Hematopoietic multipotent progenitor cell treated with erythropoietin and hydrocortisone succinate and interleukin-3 and kit ligand, for 4 days (in vitro differentiated cells): Measurements from ENCODE around the gene ATP11A.

Source experiments
- DNase-seq: peaks from one replicate; pipeline ENCODE4 v3.0.0-alpha.2; 2015

The ATP11A gene

DNA sequence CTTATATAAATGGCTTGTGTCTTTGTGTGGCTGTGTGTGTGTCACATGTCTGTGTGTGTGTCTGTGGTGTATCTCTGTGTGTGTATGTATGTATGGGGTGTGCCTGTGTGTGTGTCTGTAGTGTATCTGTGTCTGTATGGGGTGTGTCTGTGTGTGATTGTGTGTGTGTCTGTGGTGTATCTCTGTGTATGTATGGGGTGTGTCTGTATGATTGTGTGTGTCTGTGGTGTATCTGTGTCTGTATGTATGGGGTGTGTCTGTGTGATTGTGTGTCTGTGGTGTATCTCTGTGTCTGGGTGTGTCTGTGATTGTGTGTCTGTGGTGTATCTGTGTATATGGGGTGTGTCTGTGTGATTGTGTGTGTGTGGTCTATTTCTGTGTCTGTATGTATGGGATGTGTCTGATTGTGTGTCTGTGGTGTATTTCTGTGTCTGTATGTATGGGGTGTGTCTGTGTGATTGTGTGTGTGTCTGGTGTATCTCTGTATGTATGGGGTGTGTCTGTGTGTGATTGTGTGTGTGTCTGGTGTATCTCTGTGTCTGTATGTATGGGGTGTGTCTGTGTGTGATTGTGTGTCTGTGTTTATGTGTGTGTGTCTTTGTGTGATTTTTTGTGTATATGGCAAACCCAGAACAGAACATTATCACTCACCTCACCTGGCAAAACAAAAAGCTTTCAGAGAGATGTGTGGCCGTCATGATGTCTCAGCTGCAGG lies 223.0 kb downstream of the ATP11A start:
- no peak for DNase-seq

GRCh38 chr13:112916296-112916695 lies 226.5 kb downstream of the ATP11A start:
- no peak for DNase-seq

GRCh38 chr13:112917056-112917664 lies 227.3 kb downstream of the ATP11A start:
- no peak for DNase-seq

DNA sequence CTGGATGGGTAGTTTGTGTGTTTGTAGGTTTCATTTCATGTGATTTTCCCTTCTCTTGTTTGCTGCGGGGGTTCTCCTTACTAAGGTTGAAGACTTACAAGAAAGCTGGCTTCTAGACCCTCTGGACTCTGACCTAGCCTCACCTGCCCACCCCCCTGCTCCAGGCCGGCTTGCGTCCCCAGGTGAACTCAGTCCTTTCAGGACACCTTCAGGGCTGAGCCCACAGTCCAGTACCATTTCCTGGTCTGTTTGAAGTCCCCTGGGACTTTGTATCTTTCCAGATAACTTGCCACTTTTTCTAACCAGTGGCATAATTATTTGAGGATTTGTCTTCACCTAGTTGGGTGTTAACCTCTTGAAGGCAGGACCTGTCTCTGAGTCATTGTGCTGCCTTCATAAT lies 227.9 kb downstream of the ATP11A start:
- no peak for DNase-seq

DNA sequence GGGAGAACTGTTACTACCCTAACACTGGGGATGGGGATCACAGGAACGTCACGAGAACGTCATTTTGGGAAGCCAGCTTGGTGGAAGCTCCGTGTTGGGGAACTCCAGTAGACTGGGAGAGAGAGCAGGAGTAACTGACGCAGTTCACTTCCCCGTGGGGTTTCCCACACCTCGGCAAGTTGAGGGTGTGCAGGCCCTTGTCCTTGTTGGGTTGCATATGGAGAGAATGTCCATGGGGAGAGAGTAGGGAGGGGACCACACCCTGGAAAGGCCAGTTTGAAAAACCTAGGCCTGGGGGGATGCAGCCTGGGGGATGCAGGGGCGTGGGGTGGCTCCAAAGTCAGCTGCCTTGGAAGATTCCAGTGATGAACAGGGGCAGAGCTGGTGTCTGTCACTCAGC lies 228.4 kb downstream of the ATP11A start:
- DNase-seq = no peak

GRCh38 chr13:112918746-112919145 lies 228.9 kb downstream of the ATP11A start:
- DNase-seq = no peak

- no peak for DNase-seq
Measured at GRCh38 chr13:112923962-112924361, 234.1 kb downstream of the ATP11A start.

DNA sequence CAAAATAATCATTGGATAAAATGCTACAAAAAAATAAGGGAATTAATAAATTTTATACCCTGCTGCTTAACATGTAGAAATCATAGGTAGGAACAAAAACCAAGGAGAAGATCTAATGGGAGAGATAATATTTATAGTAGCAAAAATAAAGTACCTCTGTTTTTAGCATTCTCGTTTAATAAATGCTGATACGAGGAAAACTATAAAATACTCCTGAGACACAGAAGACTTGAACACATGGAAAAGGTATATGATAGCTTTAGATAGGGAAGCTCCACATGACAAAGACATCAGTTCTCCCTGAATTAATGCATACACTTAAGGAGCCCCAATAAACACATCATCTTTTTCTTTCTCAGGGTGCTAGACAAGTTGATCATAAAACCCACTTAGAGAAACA lies 234.5 kb downstream of the ATP11A start:
- DNase-seq = no peak

DNA sequence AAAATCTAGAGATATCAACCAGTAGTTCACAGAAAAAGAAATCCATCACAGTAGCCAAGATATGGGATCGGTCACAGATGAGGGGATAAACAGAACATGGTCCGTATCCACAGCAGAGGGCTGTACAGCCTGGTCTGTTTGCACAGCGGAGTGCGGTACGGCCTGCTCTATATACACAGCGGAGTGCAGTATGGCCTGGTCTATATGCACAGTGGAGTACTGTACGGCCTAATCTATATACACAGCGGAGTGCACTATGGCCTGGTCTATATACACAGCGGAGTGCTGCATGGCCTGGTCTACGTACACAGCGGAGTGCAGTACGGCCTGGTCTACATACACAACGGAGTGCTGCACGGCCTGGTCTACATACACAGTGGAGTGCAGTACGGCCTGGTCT lies 236.2 kb downstream of the ATP11A start:
- no peak for DNase-seq

DNA sequence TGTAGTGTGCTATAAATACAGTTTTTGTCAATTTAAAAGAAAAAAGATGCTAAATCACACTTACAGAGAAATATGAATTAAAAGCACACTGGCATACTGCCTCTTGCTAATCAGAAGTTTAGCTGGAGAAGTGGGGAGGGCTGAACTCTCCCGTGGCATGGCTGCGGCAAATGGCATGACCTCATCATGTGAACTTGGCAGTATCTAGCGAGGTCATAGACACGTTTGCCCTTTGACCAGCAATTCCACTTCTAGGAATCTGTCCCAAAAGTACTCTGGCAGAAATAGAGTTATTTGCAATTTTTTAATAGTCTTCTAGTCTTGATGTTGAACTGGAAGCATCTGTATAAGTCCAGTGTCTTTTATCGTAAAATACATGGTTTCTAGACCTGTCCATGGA lies 237.2 kb downstream of the ATP11A start:
- DNase-seq = no peak

DNA sequence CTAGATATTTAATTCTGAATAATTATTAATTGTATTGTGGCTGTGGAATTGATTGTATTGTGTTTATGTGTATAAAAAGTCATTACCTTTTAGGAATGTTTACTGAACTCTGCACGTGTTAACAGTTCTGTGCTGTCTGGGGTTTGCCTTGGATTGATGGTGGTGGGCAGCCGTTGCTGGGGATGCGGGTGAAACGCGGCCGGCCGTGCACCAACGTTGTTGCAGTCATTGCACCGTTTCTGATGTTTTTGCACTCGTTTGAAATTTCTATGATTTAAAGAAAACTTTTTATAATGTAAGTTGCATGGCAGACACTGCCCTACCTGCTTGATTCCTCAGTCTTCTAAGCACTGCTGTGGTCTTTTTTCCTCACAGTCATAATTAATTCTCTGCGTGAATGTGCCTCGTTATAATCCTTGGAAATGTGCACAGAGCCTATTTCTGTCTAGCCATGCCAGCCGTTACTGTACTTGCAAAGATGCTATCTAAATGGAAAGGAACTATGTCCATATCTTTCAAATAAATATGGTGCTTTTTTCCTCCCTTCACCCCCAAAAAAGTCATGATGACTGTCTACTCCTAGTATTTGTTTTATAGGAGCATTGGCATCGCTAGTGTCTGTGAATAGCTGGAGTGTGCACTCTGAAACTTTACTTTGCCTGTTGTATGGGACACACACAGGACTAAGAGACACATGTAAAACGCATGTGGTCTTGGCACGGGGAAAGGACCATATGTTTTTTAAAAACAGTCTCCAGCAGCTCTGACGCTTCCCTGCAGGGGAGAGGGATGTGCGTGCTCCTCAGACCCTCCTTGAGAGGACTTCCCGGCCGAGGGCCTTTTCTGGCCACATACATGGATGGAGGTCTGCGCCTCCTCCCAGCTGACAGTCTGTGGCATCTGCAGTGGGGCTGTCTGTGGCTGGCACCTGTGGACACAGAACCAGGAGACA lies 238.5 kb downstream of the ATP11A start:
- no peak for DNase-seq

GRCh38 chr13:112928972-112929782 lies 239.3 kb downstream of the ATP11A start:
- peak; percentile 57 for DNase-seq

GRCh38 chr13:112929783-112930055 lies 239.9 kb downstream of the ATP11A start:
- no peak for DNase-seq

GRCh38 chr13:112930192-112930591 lies 240.4 kb downstream of the ATP11A start:
- DNase-seq = no peak

- DNase-seq = no peak
Measured at GRCh38 chr13:112931028-112931934, 241.4 kb downstream of the ATP11A start.

DNA sequence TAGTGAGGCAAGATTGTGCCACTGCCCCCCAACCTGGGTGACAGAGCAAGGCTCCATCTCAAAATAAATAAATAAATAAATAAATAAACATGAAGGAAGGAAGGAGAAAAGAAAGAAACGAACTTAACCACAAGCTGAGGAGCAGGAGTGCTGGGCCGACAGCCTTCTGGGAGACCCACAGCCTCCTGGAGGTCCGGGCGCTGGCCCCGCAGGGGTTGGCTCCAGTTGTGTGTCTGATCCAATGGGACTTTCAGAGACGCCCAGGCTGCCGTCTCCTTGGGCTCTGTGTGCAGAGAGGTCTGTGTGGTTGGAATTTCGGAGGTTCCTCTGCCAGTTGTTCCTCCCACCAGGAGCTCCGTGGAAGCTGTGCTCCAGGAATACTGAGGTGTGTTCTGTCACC lies 243.1 kb downstream of the ATP11A start:
- DNase-seq = no peak

DNA sequence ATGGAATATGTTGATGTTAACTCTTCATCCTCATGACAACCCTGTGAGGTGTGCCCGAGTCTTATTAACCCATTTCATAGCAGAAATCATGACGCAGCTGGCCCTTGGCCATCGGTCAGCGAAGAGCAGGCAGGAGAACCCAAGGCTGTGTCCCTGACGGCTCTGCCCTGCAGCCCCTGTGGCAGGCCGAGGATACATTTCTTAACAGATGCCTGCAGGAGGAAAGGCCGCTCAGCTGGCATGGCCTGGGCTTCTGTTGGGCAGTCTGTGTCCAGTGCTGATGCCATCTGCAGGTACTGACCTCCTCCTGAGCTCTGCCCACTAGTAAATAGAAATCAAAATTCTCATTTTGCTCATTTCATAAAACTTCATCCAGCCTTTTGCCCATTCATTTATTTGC lies 243.8 kb downstream of the ATP11A start:
- no peak for DNase-seq

- no peak for DNase-seq
Measured at GRCh38 chr13:112934078-112934477, 244.2 kb downstream of the ATP11A start.
